HL-60 (cell line): ENCODE data around the gene SCGN.

Source experiments
- DNase-seq, 2 experiments: peaks; one replicate each; pipeline ENCODE4 v3.0.0-alpha.2; 2010 to 2020; ENCODE audit warnings: low read depth in 1 of 2, low spot score in 1 of 2
- H3K27ac ChIP-seq: fragments of 250-450 bp; sonication (Bioruptor Pico); replicated peaks from 2 replicates; pipeline ENCODE4 v1.5.1; 2020; ENCODE audit warnings: mild to moderate bottlenecking, moderate library complexity
- H3K27me3 ChIP-seq: fragments of 250-450 bp; sonication (Bioruptor Pico); 2 replicates; pipeline ENCODE4 v1.5.1; 2021; ENCODE audit warnings: mild to moderate bottlenecking, moderate library complexity; ENCODE audit not compliant: insufficient read depth, poor library complexity, severe bottlenecking
- H3K4me3 ChIP-seq: replicated peaks from 2 replicates; pipeline ENCODE4 v1.5.1; 2011; ENCODE audit warnings: mild to moderate bottlenecking, control low read depth, low read length; ENCODE audit not compliant: insufficient read depth
- CTCF ChIP-seq: IDR thresholded peaks from one replicate; pipeline ENCODE4 v1.5.1; 2011; ENCODE audit warnings: low read length, control low read depth, inconsistent platforms; ENCODE audit not compliant: insufficient read depth
- GABPA ChIP-seq: IDR thresholded peaks from 2 replicates; pipeline ENCODE4 v1.6.1; 2012; ENCODE audit warnings: low read depth
- POLR2AphosphoS5 ChIP-seq: IDR thresholded peaks from 2 replicates; pipeline ENCODE4 v1.6.1; 2012; ENCODE audit warnings: low read depth
- REST ChIP-seq: IDR thresholded peaks from 2 replicates; pipeline ENCODE4 v1.6.1; 2012; ENCODE audit warnings: low read depth; ENCODE audit not compliant: insufficient replicate concordance
- SPI1 ChIP-seq: IDR thresholded peaks from 2 replicates; pipeline ENCODE4 v1.6.1; 2012; ENCODE audit warnings: low read depth, mild to moderate bottlenecking, borderline replicate concordance

The SCGN gene

GRCh38 chr6:25730907-25731306 lies 78.9 kb downstream of the SCGN start:
- Histone ChIP-seq H3K4me3 (no peak overlapping the region), H3K27ac (no peak overlapping the region), H3K27me3 (no peaks in the 10 kb centered on the region)
- TF ChIP-seq CTCF (no peak), POLR2AphosphoS5 (no peak)
- DNase-seq = no peak

- no peak for DNase-seq
- Histone ChIP-seq H3K27ac (no peak overlapping the region), H3K27me3 (no peaks in the 10 kb centered on the region), H3K4me3 (no peak overlapping the region)
- TF ChIP-seq POLR2AphosphoS5 = no peak
- TF ChIP-seq REST = no peak
- TF ChIP-seq CTCF = no peak
These were observed 79.7 kb downstream of the SCGN start for GRCh38 chr6:25731721-25732120.

- Histone ChIP-seq H3K4me3 (no peak overlapping the region), H3K27me3 (no peaks in the 10 kb centered on the region), H3K27ac (no peak overlapping the region)
- DNase-seq = no peak
- TF ChIP-seq REST (no peak), SPI1 (no peak), GABPA (no peak), POLR2AphosphoS5 (no peak), CTCF (no peak)
These were observed 80.6 kb downstream of the SCGN start for GRCh38 chr6:25732468-25733198.

- H3K27me3 ChIP-seq = no peaks in the 10 kb centered on the region
- no peak for TF ChIP-seq CTCF
- TF ChIP-seq GABPA = no peak
- no peak for TF ChIP-seq POLR2AphosphoS5
- no peak for TF ChIP-seq SPI1
- TF ChIP-seq REST = no peak
These were observed 83.2 kb downstream of the SCGN start for GRCh38 chr6:25735261-25735660.

More at GRCh38 chr6:25735261-25735660, 83.2 kb downstream of the SCGN start:
- Histone ChIP-seq H3K27ac (no peak overlapping the region), H3K4me3 (no peak overlapping the region)
- no peak for DNase-seq
